Amniotic epithelial cell (primary cell): ENCODE measurements around the gene MYLK3.
"Not testable (repeated sequence)": the region's sequence is repeated elsewhere in the genome, so short reads cannot be mapped to it uniquely, and the experiment has no call there.

Source experiments
- DNase-seq: peaks from one replicate; pipeline ENCODE4 v3.0.0-alpha.2; 2010; ENCODE audit warnings: low read depth

Gene MYLK3

GRCh38 chr16:46747777-46748651 lies at the start of gene MYLK3:
MYLK3 (minus strand) TSS chr16:46748344; CDS start chr16:46748193, 151 bp downstream.
- peak; percentile 46 for DNase-seq

- DNase-seq = no peak
Observed at GRCh38 chr16:46797501-46797900, 49.4 kb upstream of the MYLK3 start.

GRCh38 chr16:46796764-46797269 lies 48.7 kb upstream of the MYLK3 start:
- DNase-seq = no peak

GRCh38 chr16:46793841-46794240 lies 45.7 kb upstream of the MYLK3 start:
- DNase-seq = no peak

DNA sequence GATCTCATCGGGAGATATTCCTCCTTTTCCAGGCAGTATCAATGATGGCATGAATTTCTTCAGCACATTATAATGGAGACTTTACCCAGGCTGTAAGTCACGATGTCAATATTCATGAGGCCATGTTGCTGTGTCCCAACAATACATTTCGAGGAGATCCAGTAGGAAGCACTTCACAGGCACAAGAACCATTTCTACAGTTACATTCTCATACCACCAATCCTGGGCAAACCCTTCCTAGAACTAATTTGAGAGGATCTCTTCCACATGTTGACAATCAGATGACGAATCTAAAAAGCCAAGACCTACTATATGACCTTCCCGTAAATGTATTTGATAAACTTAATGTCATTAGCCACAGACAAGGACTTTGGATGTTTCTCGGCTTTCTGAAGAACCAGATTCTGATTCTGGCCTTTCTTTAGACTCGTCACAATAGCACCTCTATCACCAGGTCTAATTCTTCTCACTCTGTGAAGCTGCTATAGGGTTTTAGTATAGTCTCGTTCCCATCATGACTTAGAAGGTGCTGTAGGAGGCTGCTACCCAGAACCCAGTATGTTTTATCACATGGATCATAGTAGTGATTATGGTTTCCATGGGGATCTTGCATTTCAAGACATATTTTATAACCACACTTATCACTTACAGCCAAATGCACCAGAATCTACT lies 42.6 kb upstream of the MYLK3 start:
- DNase-seq = no peak

DNA sequence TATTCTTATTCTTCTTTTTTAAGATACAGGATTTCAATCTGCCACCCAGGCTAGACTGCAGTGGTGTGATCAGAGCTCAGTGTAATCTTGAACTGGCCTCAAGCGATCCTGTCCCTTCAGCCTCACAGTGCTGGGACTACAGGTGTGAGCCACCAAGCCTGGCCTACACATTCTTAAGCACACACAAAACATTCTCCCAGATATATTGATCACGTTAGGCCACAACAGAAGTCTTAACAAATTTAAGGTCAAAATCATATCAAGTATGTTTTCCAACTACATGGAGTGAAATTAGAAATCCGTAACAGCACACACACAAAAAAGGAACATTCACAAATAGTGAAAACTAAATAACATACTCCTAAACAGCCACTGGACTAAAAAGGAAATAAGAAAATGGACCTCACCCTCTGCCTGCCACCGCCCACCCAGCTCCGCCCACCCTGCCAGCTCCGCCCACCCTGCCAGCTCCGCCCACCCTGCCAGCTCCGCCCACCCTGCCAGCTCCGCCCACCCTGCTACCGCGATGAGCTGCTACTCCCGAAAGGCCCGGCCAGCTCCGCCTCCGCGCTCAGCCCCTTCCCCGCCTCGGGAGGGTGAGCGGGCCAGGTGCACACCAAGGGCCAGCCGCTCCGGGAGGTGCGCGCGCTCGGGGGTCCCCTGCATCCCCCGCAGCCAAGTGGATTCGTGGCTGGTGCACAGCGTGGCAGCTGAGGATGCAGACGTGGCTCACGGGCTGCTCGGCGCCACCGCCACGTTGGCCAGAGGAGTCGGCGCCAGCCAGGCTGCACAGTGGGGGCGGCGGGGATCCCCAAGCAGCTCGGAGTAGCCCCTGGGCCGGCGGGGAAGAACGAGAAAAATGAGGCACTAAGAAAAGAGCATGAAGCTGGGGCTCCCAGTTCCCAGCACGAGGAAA lies 41.6 kb upstream of the MYLK3 start:
- DNase-seq = peak; percentile 51

GRCh38 chr16:46788891-46789474 lies 40.8 kb upstream of the MYLK3 start:
- no peak for DNase-seq

GRCh38 chr16:46787909-46788308 lies 39.8 kb upstream of the MYLK3 start:
- DNase-seq = no peak

DNA sequence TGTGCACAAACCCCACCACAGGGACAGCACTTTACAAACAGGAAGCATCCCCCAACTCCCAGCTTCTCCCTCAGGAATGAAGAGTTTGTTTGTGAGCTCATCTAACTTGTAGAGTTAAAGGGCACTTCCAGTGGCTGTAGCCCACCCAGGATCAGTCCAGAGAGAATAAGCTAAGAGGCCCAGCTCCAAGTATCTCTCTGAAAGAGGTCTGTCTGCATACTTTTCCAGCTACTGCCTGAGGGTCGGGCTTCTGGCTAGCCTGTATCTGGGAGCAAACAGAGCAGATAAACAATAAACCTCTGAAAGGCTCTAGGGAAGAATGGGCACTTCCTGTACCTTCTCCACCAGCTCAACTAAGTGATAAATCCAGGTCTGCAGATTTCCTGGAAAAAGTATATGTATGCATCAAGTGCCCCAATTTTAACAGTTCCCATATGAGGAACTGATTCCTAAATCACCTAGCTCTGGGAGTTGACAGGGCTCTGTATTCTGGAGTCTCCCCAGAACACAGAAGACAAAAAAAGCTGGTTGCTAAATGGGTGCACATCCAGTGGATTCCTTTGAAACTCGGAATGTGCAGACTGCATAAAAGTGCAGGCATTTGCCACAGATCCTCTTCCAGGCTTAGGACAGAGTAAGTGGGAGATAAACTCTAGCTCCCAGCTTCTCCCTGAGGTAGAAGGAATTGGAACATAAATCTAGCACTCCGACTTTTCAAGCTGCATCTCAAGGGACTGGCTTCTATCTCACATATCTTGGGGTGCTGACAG lies 37.1 kb upstream of the MYLK3 start:
- peak; percentile 16 for DNase-seq

DNA sequence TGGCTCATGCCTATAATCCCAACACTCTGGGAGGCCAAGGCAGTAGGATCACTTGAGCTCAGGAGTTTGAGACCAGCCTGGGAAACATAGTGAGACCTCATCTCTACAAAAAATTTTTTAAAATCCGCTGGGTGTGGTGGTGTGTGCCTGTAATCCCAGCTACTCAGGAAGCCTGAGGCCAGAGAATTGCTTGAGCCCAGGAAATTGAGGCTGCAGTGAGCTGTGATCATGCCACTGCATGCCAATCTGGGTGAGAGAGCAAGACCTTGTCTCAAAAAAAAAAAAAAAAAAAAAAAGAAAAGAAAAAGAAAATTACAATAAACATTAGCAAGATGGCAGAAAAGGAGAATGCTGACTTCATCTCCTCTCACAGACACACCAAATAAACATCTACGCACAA lies 36.4 kb upstream of the MYLK3 start:
- DNase-seq = not testable (repeated sequence)

DNA sequence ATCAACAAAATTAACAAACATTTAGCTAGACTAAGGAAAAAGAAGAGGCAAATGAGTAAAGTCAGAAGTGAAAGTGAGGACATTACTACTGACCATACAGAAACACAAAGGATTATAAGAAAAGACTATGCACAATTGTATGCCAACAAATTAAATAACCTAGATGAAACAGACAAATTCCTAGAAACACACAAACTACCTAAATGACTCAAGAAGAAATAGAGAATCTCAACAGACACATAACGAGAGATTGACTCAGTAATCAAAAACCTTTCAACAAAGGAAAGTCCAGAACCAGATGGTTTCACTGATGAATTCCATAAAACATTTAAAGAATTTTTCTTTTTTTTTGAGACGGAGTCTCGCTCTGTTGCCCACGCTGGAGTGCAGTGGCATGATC lies 35.7 kb upstream of the MYLK3 start:
- DNase-seq = no peak

- DNase-seq = no peak
Observed at GRCh38 chr16:46782320-46782719, 34.2 kb upstream of the MYLK3 start.

DNA sequence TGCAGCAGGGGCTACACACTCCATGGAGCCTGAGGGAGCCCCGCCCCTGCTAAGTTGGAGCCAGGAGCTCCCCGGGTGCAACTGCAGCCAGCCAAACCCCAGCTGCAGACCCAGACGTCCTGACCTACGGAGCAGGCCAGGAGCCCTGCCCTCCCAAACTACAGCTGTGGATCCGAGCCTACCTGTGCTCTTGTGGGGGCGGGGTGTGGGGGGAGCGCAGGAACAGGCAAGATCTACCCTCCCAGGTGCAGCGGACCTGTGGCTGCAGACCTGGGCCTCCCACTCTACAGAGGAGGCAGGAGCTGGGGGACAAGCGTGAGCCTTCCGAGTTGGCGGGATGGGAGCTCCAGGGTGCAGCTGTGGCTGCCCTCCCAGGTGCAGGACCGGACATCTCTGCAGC lies 29.7 kb upstream of the MYLK3 start:
- no peak for DNase-seq

GRCh38 chr16:46775214-46775613 lies 27.1 kb upstream of the MYLK3 start:
- no peak for DNase-seq

GRCh38 chr16:46774743-46775177 lies 26.6 kb upstream of the MYLK3 start:
- DNase-seq = peak; percentile 23

DNA sequence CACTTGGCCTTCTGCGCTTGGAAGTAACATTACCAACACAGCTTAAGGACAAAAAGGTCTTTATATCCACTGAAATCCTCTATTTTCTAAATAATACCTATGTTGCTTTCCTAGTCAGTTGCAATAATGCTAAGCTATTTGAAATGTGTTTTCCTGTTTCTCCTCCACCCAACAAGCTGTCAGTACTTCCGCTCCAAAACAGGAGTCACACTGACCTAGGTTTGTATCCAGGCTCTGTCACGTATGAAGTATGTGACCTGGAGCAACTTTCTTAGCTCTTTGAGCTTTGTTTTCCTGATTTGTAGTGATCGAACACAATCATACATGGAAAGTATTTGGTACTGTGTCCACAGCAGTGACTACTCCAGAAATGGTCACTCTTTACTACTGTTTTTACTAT lies 24.3 kb upstream of the MYLK3 start:
- no peak for DNase-seq

- DNase-seq = peak; percentile 14
Observed at GRCh38 chr16:46768809-46769208, 20.7 kb upstream of the MYLK3 start.

DNA sequence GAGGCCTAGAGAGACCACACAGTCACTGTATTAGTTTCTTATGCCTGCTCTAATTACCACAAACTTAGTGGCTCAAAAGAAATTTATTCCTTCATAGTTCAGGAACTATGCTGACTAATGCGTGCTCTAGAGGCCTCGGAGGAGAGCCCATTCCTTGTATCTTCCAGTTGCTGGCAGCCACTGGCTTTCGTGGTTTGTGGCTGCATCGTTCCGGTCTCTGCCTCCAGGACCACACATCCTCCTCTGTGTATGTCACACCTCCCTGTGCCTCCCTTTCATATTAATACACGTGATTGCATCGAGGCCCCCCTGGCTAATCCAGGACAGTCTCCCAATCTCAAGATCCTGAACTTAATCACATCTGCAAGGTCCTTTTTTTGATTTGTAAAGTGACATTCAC lies 16.9 kb upstream of the MYLK3 start:
- DNase-seq = peak; percentile 89

DNA sequence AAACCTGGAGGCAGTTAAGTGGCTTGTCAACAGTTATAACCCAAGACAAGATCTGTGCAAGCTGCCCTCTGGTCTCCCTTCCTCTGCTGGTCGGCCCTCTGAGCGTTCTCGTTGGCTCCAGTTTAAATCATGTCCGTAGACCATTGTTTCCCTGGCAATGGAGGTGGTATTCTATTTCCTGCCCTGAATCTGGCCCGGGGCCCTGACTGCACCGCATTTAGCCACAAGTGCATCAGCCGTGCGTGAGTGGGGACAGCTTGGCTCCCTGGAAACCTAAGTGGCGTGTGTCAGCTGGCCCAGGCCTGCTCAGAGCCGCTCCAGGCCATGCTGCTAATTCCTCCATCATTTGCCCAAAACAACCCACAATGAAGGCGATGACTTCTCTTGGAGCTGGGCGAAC lies 15.0 kb upstream of the MYLK3 start:
- no peak for DNase-seq

DNA sequence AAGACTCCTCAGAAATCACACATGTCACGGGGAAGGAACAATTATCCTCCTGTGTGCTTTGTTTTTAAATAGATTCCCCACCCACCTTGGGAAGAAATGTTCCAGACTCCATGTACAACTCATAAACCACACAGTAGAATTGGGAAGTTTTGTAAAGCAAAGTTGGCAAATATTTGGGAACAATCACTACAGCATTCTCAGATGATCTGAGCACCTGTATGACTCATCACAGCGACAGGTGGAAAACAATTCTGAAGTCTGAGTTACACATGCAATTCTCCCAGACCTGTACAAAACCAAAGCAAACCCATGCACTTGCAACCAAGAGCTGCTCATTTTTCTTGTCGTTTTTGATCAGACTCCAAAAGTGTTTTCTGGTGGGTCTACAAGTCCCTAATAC lies 14.4 kb upstream of the MYLK3 start:
- DNase-seq = no peak

- DNase-seq = no peak
Observed at GRCh38 chr16:46759309-46759708, 11.2 kb upstream of the MYLK3 start.
